DND-41 (cell line): Measurements from ENCODE around the gene CYP46A1.

Experiments used
- EZH2 ChIP-seq: IDR thresholded peaks from 3 replicates; pipeline ENCODE4 v1.6.1; 2012; ENCODE audit warnings: borderline replicate concordance, low read depth, mild to moderate bottlenecking, moderate library complexity, low read length, inconsistent platforms; ENCODE audit not compliant: severe bottlenecking
- TF ChIP-seq, protein P1 (sequence below): IDR thresholded peaks from 2 replicates; pipeline ENCODE4 v1.5.1; 2012; ENCODE audit warnings: borderline replicate concordance, low read length, moderate library complexity, mild to moderate bottlenecking; ENCODE audit not compliant: poor library complexity, severe bottlenecking; ENCODE audit errors: extremely low read depth

GRCh38 chr14:99728231-99728920, 44.3 kb downstream of the CYP46A1 start:
- TF ChIP-seq EZH2: no peak
- TF ChIP-seq, protein P1, sequence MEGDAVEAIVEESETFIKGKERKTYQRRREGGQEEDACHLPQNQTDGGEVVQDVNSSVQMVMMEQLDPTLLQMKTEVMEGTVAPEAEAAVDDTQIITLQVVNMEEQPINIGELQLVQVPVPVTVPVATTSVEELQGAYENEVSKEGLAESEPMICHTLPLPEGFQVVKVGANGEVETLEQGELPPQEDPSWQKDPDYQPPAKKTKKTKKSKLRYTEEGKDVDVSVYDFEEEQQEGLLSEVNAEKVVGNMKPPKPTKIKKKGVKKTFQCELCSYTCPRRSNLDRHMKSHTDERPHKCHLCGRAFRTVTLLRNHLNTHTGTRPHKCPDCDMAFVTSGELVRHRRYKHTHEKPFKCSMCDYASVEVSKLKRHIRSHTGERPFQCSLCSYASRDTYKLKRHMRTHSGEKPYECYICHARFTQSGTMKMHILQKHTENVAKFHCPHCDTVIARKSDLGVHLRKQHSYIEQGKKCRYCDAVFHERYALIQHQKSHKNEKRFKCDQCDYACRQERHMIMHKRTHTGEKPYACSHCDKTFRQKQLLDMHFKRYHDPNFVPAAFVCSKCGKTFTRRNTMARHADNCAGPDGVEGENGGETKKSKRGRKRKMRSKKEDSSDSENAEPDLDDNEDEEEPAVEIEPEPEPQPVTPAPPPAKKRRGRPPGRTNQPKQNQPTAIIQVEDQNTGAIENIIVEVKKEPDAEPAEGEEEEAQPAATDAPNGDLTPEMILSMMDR: no peak
